Activated CD4-positive, alpha-beta T cell treated with anti-CD3 and anti-CD28 coated beads for 1 hour (primary cell): ENCODE data around the gene TEX36.
"Not testable (repeated sequence)": the region's sequence is repeated elsewhere in the genome, so short reads cannot be mapped to it uniquely, and the experiment has no call there.

Source experiments
- DNase-seq: peaks from one replicate; pipeline ENCODE4 v3.0.0-alpha.2; 2020

TEX36 gene

GRCh38 chr10:125628104-125629049 is 54.6 kb downstream of the TEX36 start:
- DNase-seq = no peak

- no peak for DNase-seq
Measured at GRCh38 chr10:125627646-125628045, 55.3 kb downstream of the TEX36 start.

- no peak for DNase-seq
Measured at GRCh38 chr10:125626671-125627070, 56.3 kb downstream of the TEX36 start.

GRCh38 chr10:125625586-125625985 is 57.4 kb downstream of the TEX36 start:
- no peak for DNase-seq

GRCh38 chr10:125624800-125625199 is 58.2 kb downstream of the TEX36 start:
- no peak for DNase-seq

- no peak for DNase-seq
Measured at GRCh38 chr10:125621052-125621451, 61.9 kb downstream of the TEX36 start.

- DNase-seq = no peak
Measured at GRCh38 chr10:125620401-125620800, 62.6 kb downstream of the TEX36 start.

GRCh38 chr10:125613062-125613461 is 69.9 kb downstream of the TEX36 start:
- DNase-seq = not testable (repeated sequence)

GRCh38 chr10:125611756-125612155 is 71.2 kb downstream of the TEX36 start:
- no peak for DNase-seq

GRCh38 chr10:125611216-125611615 is 71.7 kb downstream of the TEX36 start:
- no peak for DNase-seq

- no peak for DNase-seq
Measured at GRCh38 chr10:125609859-125610258, 73.1 kb downstream of the TEX36 start.

- DNase-seq = no peak
Measured at GRCh38 chr10:125608474-125608873, 74.5 kb downstream of the TEX36 start.

- no peak for DNase-seq
Measured at GRCh38 chr10:125607689-125608290, 75.2 kb downstream of the TEX36 start.

GRCh38 chr10:125606414-125607010 is 76.5 kb downstream of the TEX36 start:
- no peak for DNase-seq
